Measurements from ENCODE around the gene PLEKHM2.

The PLEKHM2 gene

GRCh38 chr1:15740924-15741850 lies 57.1 kb downstream of the PLEKHM2 start:
- Histone ChIP-seq H3K36me3 (no peaks in the 10 kb centered on the region), H3K9me3 (ENCODE audit: severe bottlenecking) (no peaks in the 10 kb centered on the region), H3K4me3 (ENCODE audit: low read depth, low read length) (no peak overlapping the region), H3K27ac (no peak overlapping the region; the same call in 1 of the 2 replicates), H3K27me3 (ENCODE audit: insufficient read depth, low read depth, severe bottlenecking) (no peaks in the 10 kb centered on the region)
- peak; percentile 90 for DNase-seq
- TF ChIP-seq CTCF (IDR thresholded peaks at IDR 0.05; ENCODE audit: low read depth, low read length), result peak; percentile 90

- no peak within 1 kb of the TSS for H3K27ac ChIP-seq
- no peaks in the 10 kb centered on the region for H3K36me3 ChIP-seq
- H3K4me3 ChIP-seq (ENCODE audit: low read depth, low read length), result no peak within 1 kb of the TSS
- H3K9me3 ChIP-seq (ENCODE audit: severe bottlenecking), result no peaks in the 10 kb centered on the region
- TF ChIP-seq CTCF (IDR thresholded peaks at IDR 0.05; ENCODE audit: low read depth, low read length), result no peak
- H3K27me3 ChIP-seq (ENCODE audit: insufficient read depth, low read depth, severe bottlenecking), result no peaks in the 10 kb centered on the region
- DNase-seq, result no peak
These were observed 58.2 kb downstream of the PLEKHM2 start, which contains the start of gene TMEM82 for GRCh38 chr1:15742339-15742801. Gene TMEM82, plus strand, starts transcription at chr1:15742499. Its CDS starts 61 bp downstream, at chr1:15742560.

- no peak overlapping the region for H3K27ac ChIP-seq
These were observed 60.1 kb downstream of the PLEKHM2 start for GRCh38 chr1:15744122-15744679.

GRCh38 chr1:15747378-15747777 lies 63.3 kb downstream of the PLEKHM2 start:
- Histone ChIP-seq H3K36me3 (no peaks in the 10 kb centered on the region), H3K9me3 (ENCODE audit: severe bottlenecking) (no peaks in the 10 kb centered on the region), H3K27ac (no peak overlapping the region), H3K27me3 (ENCODE audit: insufficient read depth, low read depth, severe bottlenecking) (no peaks in the 10 kb centered on the region), H3K4me3 (ENCODE audit: low read depth, low read length) (no peak overlapping the region)
- DNase-seq, result no peak
- TF ChIP-seq CTCF (IDR thresholded peaks at IDR 0.05; ENCODE audit: low read depth, low read length), result no peak

More at GRCh38 chr1:15744122-15744679, 60.1 kb downstream of the PLEKHM2 start:
- H3K36me3 ChIP-seq, result no peaks in the 10 kb centered on the region
- DNase-seq, result no peak
- H3K27me3 ChIP-seq (ENCODE audit: insufficient read depth, low read depth, severe bottlenecking), result no peaks in the 10 kb centered on the region
- no peak for TF ChIP-seq CTCF (IDR thresholded peaks at IDR 0.05; ENCODE audit: low read depth, low read length)
- H3K4me3 ChIP-seq (ENCODE audit: low read depth, low read length), result no peak overlapping the region
- H3K9me3 ChIP-seq (ENCODE audit: severe bottlenecking), result no peaks in the 10 kb centered on the region

- no peaks in the 10 kb centered on the region for H3K9me3 ChIP-seq (ENCODE audit: severe bottlenecking)
- no peak for TF ChIP-seq CTCF (IDR thresholded peaks at IDR 0.05; ENCODE audit: low read depth, low read length)
- no peak for DNase-seq
- no peaks in the 10 kb centered on the region for H3K27me3 ChIP-seq (ENCODE audit: insufficient read depth, low read depth, severe bottlenecking)
- no peak overlapping the region for H3K4me3 ChIP-seq (ENCODE audit: low read depth, low read length)
- H3K27ac ChIP-seq, result no peak overlapping the region
- H3K36me3 ChIP-seq, result no peaks in the 10 kb centered on the region
These were observed 64.1 kb downstream of the PLEKHM2 start for GRCh38 chr1:15748264-15748663.
